ENCODE data around the gene PARD3. TPM values are rescaled to one million over a fixed set of nuclear protein-coding genes. Genes with fewer than 3 reads are reported as not detected.

Gene PARD3
- polyA plus RNA-seq, 2 of the 4 experiments (the other 2 are of a cell fraction) = 110 to 200 TPM

GRCh38 chr10:34184397-34184796 lies 630.7 kb downstream of the PARD3 start (continued):
- no peak for TF ChIP-seq BHLHE40 (IDR thresholded peaks at IDR 0.05; ENCODE audit: low read depth, low read length)
- TF ChIP-seq RFX5 (IDR thresholded peaks at IDR 0.05) = no peak
- TF ChIP-seq ZSCAN20 (CRISPR knock-in tag; IDR thresholded peaks at IDR 0.05) = no peak

- Histone ChIP-seq H3K27ac (no peak overlapping the region), H3K4me1 (peaks cover 20% of the 10 kb centered on the region), H3K4me2 (no peak overlapping the region), H3K4me3 (no peak overlapping the region), H3K9me3 (no peaks in the 10 kb centered on the region)
- no peak for DNase-seq (ENCODE audit: low read depth in 1 of 2, low spot score in 1 of 2)
- ChIA-PET CTCF (no interaction called here), POLR2A (no interaction called here)
- TF ChIP-seq BHLHE40 (IDR thresholded peaks at IDR 0.05; ENCODE audit: low read depth, low read length) (no peak), POLR2A (IDR thresholded peaks at IDR 0.05; ENCODE audit: low read length) (no peak), USF2 (IDR thresholded peaks at IDR 0.05) (no peak)
- ATAC-seq = no peak
- no peak for FAIRE-seq
- WGBS (ENCODE audit: missing lambda C conversion rate) = 90% methylated on average over 15 of the region's 15 CpGs
Observed at GRCh38 chr10:34183016-34183796, 631.9 kb downstream of the PARD3 start.

GRCh38 chr10:34181553-34182300 lies 633.4 kb downstream of the PARD3 start:
- DNase-seq (ENCODE audit: low read depth in 1 of 2, low spot score in 1 of 2) (peak in 1 of 2 experiments; percentile 10), FAIRE-seq (peak; percentile 28), ATAC-seq (no peak)
- 79% methylated on average over 10 of the region's 10 CpGs for WGBS (ENCODE audit: missing lambda C conversion rate)
- no peak overlapping the region for H3K4me2 ChIP-seq
- TF ChIP-seq HOXB13 (CRISPR knock-in tag; IDR thresholded peaks at IDR 0.05; ENCODE audit: low read depth) = no peak
- TF ChIP-seq BHLHE40 (IDR thresholded peaks at IDR 0.05; ENCODE audit: low read depth, low read length) = no peak
- no peak for TF ChIP-seq EHF (CRISPR knock-in tag; IDR thresholded peaks at IDR 0.05)
- no peak for TF ChIP-seq FOXS1 (CRISPR knock-in tag; IDR thresholded peaks at IDR 0.05)
- no peak for TF ChIP-seq ATOH8 (CRISPR knock-in tag; IDR thresholded peaks at IDR 0.05; ENCODE audit: low read depth)
- no peak for TF ChIP-seq ELK1 (IDR thresholded peaks at IDR 0.05; ENCODE audit: low read depth, low read length)
- no peak for TF ChIP-seq NPAS2 (CRISPR knock-in tag; IDR thresholded peaks at IDR 0.05; ENCODE audit: borderline replicate concordance)
- no peak for TF ChIP-seq ZC3H11A (IDR thresholded peaks at IDR 0.05)
- TF ChIP-seq USF2 (IDR thresholded peaks at IDR 0.05) = no peak
- no peak for TF ChIP-seq CEBPB (IDR thresholded peaks at IDR 0.05)
- TF ChIP-seq ZNF302 (CRISPR knock-in tag; IDR thresholded peaks at IDR 0.05) = no peak
- no peak for TF ChIP-seq ZSCAN20 (CRISPR knock-in tag; IDR thresholded peaks at IDR 0.05)
- no peak for TF ChIP-seq MAX (IDR thresholded peaks at IDR 0.05)
- TF ChIP-seq HMGXB4 (CRISPR knock-in tag; IDR thresholded peaks at IDR 0.05; ENCODE audit: borderline replicate concordance) = no peak
- no peak for TF ChIP-seq BCL3 (IDR thresholded peaks at IDR 0.05)
- no peak for TF ChIP-seq MAFK (IDR thresholded peaks at IDR 0.05; ENCODE audit: partially characterized antibody)
- no peak for TF ChIP-seq CBX8 (IDR thresholded peaks at IDR 0.05)
- no peak for TF ChIP-seq TFCP2L1 (CRISPR knock-in tag; IDR thresholded peaks at IDR 0.05)
- TF ChIP-seq JUNB (IDR thresholded peaks at IDR 0.05) = no peak
- peak overlapping the region in 1 of 2 experiments; percentile 34; a peak in 1 of 6 replicates for H3K27ac ChIP-seq
- no peaks in the 10 kb centered on the region for H3K9me3 ChIP-seq
- H3K4me3 ChIP-seq = no peak overlapping the region
- peaks cover 20% of the 10 kb centered on the region for H3K4me1 ChIP-seq
- CTCF ChIA-PET = interaction anchor here (1.1 kb wide), 1 partner anchor 12 kb away, joined by 3 read pairs; no protein-coding TSS in a partner anchor
- POLR2A ChIA-PET = no interaction called here

Measured in A549 (cell line).